IMR-90 (cell line): ENCODE data around the gene HYAL2.

Experiments used
- CEBPB ChIP-seq: IDR thresholded peaks from 2 replicates; pipeline ENCODE4 v1.6.1; 2012; ENCODE audit warnings: low read depth, low read length, improper control_type of control experiment
- CTCF ChIP-seq: conservative IDR thresholded peaks from 2 replicates; pipeline ENCODE4 v1.5.1; 2012; ENCODE audit warnings: mild to moderate bottlenecking, low read depth, low read length, improper control_type of control experiment
- MAFK ChIP-seq: IDR thresholded peaks from 2 replicates; pipeline ENCODE4 v1.6.1; 2012; ENCODE audit warnings: low read depth, low read length, improper control_type of control experiment
- NFE2L2 ChIP-seq: fragments of 150-350 bp; IDR thresholded peaks from 2 replicates; pipeline ENCODE4 v1.6.1; 2016; ENCODE audit warnings: low read depth, mild to moderate bottlenecking, low read length
- POLR2A ChIP-seq: IDR thresholded peaks from 2 replicates; pipeline ENCODE4 v1.6.1; 2012; ENCODE audit warnings: mild to moderate bottlenecking, low read depth, low read length

GRCh38 chr3:50272911-50273688 is 49.4 kb downstream of the HYAL2 start:
- peak; percentile 98 for TF ChIP-seq CTCF
- no peak for TF ChIP-seq MAFK
- no peak for TF ChIP-seq CEBPB
- no peak for TF ChIP-seq NFE2L2
- TF ChIP-seq POLR2A: peak; percentile 58; the same call in 1 of the 2 replicates
